Measurements from ENCODE around the gene KRTAP19-8.

Gene KRTAP19-8

DNA sequence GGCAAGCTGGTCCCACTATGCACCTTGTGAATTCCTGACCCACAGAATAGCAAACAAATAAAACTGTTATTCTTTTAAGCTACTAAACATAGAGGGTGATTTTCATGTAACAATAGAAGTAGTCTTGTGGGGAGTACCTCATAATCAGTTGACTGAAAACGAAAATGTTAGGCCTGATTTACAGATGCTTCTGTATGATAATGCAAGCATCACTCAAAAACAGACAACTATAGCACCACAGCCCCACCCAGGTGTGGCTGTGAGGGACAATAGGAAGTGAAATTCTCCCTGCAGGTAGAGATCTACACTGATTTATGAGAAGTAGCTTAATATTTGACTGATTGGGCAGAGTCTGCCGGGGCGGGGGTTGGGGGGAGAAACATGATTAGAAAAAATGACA lies 26.5 kb upstream of the KRTAP19-8 start:
- H3K4me3 ChIP-seq (ENCODE audit: low read depth, low read length), result no peak overlapping the region
- TF ChIP-seq, protein P1, sequence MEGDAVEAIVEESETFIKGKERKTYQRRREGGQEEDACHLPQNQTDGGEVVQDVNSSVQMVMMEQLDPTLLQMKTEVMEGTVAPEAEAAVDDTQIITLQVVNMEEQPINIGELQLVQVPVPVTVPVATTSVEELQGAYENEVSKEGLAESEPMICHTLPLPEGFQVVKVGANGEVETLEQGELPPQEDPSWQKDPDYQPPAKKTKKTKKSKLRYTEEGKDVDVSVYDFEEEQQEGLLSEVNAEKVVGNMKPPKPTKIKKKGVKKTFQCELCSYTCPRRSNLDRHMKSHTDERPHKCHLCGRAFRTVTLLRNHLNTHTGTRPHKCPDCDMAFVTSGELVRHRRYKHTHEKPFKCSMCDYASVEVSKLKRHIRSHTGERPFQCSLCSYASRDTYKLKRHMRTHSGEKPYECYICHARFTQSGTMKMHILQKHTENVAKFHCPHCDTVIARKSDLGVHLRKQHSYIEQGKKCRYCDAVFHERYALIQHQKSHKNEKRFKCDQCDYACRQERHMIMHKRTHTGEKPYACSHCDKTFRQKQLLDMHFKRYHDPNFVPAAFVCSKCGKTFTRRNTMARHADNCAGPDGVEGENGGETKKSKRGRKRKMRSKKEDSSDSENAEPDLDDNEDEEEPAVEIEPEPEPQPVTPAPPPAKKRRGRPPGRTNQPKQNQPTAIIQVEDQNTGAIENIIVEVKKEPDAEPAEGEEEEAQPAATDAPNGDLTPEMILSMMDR (IDR thresholded peaks at IDR 0.05; ENCODE audit: low read depth, low read length), result no peak

DNA sequence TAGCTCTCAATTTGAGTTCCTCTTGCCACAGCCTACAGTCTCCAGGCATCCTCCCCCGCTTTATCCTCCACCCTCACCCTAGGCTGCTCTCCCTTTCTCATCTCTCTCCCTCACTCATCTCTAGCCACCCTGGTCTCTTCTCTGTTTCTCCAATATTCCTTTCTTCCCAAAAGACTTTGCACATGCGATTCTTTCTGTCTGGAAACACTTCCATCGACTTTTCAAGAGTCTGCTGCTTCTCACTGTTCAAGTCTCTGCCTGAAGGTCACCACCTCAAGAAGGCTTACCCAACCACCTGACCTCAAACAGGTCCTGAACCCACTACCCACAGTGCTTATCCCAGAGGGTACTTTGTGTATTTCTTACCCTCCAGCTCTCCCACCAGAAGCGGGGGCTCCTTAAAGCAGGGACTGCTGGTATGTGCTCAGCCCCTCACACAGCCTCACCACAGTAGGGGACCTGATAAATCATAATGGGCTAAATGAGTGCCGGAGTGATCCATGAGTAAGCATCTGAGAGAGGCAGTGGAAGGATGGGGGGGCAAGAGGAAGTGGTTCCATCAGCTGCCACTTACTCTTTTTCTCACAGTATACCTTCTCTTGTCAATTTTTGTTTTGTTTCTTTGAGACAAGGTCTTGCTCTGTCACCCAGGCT lies 14.3 kb upstream of the KRTAP19-8 start:
- TF ChIP-seq, protein P1 (IDR thresholded peaks at IDR 0.05; ENCODE audit: low read depth, low read length), result no peak
- H3K4me3 ChIP-seq (ENCODE audit: low read depth, low read length), result no peak overlapping the region

DNA sequence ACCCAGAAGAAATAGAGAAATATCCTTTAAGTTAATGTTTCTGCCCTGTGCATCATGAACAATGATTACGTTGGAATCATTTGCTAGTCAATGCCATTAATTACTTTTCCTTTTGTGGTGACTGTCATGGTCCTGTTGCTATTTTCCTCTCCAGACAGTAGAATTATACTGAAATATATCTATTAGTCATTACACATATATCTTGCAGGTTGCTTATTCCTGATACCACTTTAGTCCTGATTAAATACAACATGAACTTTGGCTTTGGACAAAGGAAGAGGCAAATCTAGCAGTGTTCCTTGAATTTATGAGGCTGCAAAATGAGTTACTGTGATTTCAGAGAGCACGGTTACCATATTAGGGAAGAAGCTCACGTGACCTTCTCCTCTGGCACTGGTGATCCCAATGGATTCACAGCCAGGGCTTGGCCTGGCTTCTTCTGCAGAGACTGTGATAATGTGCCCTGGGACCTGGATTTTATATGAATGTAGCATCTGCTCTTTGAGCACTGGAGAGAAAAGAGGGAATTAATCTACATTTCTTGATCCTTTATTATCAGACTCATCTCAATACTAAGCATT lies 12.4 kb upstream of the KRTAP19-8 start:
- TF ChIP-seq, protein P1 (IDR thresholded peaks at IDR 0.05; ENCODE audit: low read depth, low read length), result no peak
- no peak overlapping the region for H3K4me3 ChIP-seq (ENCODE audit: low read depth, low read length)

DNA sequence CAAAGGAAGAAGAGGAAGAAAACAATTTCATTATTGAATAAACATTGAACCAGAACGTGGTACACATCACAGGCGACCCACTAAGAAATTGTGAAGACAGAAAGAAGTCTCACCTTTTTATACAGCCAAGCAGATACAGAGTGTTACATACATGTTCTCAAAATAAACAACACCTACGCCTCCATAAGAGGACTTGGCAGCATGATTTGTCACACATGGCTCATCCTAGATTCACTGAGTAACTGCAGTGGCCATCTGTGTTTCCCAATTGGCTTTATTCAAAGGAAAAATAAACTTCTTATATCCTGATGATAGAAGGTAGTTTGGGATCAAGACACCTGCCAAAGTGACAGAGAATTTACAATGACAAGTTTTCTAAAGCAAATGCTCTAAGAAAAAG lies 7.6 kb upstream of the KRTAP19-8 start:
- TF ChIP-seq, protein P1 (IDR thresholded peaks at IDR 0.05; ENCODE audit: low read depth, low read length), result no peak

DNA sequence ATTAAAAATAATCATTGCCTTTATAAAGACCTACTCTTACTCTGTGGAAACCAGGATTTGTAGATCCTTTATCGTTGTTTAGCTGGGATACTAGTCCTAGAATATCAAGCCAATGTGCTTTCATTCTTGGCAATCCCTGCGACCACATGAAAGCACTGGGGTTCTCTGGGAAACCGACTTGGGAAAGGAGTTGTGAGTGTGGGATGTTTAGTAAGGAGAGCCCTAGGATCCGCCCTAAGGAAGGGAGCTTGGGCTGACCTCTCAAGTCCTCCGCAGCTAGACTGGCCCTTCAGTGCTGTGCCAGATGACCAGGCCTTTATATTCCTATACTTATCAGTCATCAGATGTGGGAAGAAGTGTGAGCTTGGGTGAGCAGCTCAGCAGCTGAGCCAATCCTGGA lies 5.2 kb upstream of the KRTAP19-8 start:
- TF ChIP-seq, protein P1 (IDR thresholded peaks at IDR 0.05; ENCODE audit: low read depth, low read length), result no peak
- no peak overlapping the region for H3K4me3 ChIP-seq (ENCODE audit: low read depth, low read length)

More for the DNA sequence above, 7.6 kb upstream of the KRTAP19-8 start:
- H3K4me3 ChIP-seq (ENCODE audit: low read depth, low read length), result no peak overlapping the region

DNA sequence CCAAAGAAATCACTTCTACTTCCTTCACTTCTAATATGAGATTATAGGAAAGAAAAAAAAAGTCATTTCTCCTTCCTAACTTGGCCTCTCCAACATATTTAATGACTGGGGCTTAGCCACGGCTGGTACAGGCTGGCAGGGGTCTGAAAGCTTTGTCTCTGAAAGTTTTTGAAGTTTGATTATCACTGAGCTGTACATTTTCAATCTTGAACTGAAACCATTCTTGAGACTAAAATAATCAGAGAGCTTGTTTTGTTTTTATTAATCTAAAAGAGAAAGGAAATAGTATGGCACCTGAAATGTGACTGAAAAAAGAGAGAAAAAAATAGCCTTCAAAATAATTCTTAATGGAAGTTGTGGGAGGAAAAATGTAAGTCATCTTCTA lies 3.8 kb upstream of the KRTAP19-8 start:
- TF ChIP-seq, protein P1 (IDR thresholded peaks at IDR 0.05; ENCODE audit: low read depth, low read length), result no peak
- H3K4me3 ChIP-seq (ENCODE audit: low read depth, low read length), result no peak overlapping the region

DNA sequence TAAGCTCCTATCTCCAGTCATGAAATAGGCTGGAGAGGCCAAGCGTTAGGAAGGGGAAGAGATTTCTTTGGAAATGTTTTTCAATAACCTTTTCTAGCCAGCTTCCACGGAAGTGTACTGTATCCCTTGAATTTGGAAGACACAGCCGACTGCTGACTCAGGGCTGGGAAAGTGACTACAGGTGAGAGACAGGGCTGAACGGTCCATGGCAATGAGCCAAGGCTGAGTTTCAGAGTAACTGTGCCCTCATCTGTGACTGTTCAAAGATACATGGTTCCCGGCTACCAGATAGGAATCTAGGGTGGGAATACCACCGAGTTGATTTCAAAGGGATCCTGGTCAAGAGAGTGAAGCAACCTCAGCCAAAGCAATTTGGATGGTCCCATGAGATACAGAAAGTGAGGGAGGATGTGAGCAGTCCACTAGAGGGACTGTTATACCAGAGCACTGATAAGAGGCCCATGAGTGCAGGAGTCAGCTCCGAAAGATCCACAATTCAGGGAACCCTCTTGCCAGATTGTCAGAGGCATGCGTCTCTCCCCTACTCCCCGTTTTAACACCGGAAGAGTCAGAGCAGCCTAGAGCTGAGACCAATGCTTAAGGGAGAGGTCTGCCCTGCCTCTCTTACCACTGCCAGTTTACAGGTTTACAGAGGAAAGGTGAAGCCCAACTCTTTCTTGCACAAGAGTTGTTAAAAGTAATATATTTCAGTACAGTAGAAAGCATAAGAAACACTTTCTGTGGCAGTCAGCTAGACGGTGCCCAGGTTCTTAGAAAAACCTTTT lies 3.2 kb upstream of the KRTAP19-8 start:
- TF ChIP-seq, protein P1 (IDR thresholded peaks at IDR 0.05; ENCODE audit: low read depth, low read length), result no peak
- H3K4me3 ChIP-seq (ENCODE audit: low read depth, low read length), result no peak overlapping the region
